H1 (cell line): ENCODE data around the gene ZNF440. TPM values are rescaled to one million over a fixed set of nuclear protein-coding genes. Genes with fewer than 3 reads are reported as not detected.

Experiments used
- CTCF ChIA-PET: fragments of 300-600 bp; sonication (Branson Sonifier 250); formaldehyde crosslinking; loops from one replicate; lab custom pipeline; 2021; ENCODE audit not compliant: partially characterized antibody; lab: Charles Lee
- POLR2A ChIA-PET: fragments of 300-600 bp; sonication (Branson Sonifier 250); formaldehyde crosslinking; loops from one replicate; lab custom pipeline; 2021; ENCODE audit warnings: inconsistent platforms; ENCODE audit not compliant: partially characterized antibody; lab: Charles Lee
- DNase-seq, 2 experiments: peaks; one replicate each; pipeline versions ENCODE4 v3.0.0 to v3.0.0-alpha.2; 2010 to 2022; ENCODE audit warnings: low spot score in 2 of 2, low read depth in 1 of 2, mixed read lengths in 1 of 2
- FAIRE-seq: peaks from 2 replicates; lab custom pipeline; 2011; peaks lifted over from hg19 to GRCh38; lab: Jason Lieb, UNC
- H2AFZ ChIP-seq: 2 replicates; pipeline ENCODE4 v1.8.1; 2012; ENCODE audit warnings: low read length, inconsistent platforms
- H2AK5ac ChIP-seq: 2 replicates; pipeline ENCODE4 v1.6.1; 2013; ENCODE audit warnings: low read depth, low read length
- H2BK120ac ChIP-seq: replicated peaks from 2 replicates; pipeline ENCODE3; 2013; ENCODE audit warnings: low read depth, low read length, inconsistent platforms
- H2BK12ac ChIP-seq: 2 replicates; pipeline ENCODE4 v1.6.1; 2013; ENCODE audit warnings: low read depth, low read length
- H2BK15ac ChIP-seq: 2 replicates; pipeline ENCODE4 v1.6.1; 2013; ENCODE audit warnings: low read length
- H2BK20ac ChIP-seq: 2 replicates; pipeline ENCODE4 v1.6.1; 2013; ENCODE audit warnings: low read length
- H2BK5ac ChIP-seq: 2 replicates; pipeline ENCODE4 v1.6.1; 2013; ENCODE audit warnings: low read depth, low read length
- H3K14ac ChIP-seq: 2 replicates; pipeline ENCODE4 v1.6.1; 2013; ENCODE audit warnings: inconsistent platforms; ENCODE audit not compliant: insufficient read length
- H3K18ac ChIP-seq: 2 replicates; pipeline ENCODE4 v1.6.1; 2013; ENCODE audit warnings: low read length; ENCODE audit errors: extremely low read depth
- H3K23ac ChIP-seq: 2 replicates; pipeline ENCODE4 v1.6.1; 2013; ENCODE audit warnings: inconsistent platforms; ENCODE audit not compliant: insufficient read length
- H3K23me2 ChIP-seq: 2 replicates; pipeline ENCODE4 v1.6.1; 2013; ENCODE audit warnings: low read depth, low read length
- H3K27ac ChIP-seq: 2 replicates; pipeline ENCODE4 v1.6.1; 2011; ENCODE audit warnings: low read depth, low read length, inconsistent platforms
- H3K27me3 ChIP-seq, 4 experiments: replicated peaks in 1 of 4; 1 replicate in 1 of 4; 2 replicates in 3 of 4; pipeline versions ENCODE4 v1.6.1 to v1.8.1; 2011 to 2013; ENCODE audit warnings: low read length in 3 of 4, mild to moderate bottlenecking in 3 of 4, inconsistent platforms in 2 of 4, mixed read lengths in 2 of 4, moderate library complexity in 1 of 4; ENCODE audit not compliant: control insufficient read depth in 3 of 4, insufficient read depth in 3 of 4; ENCODE audit errors: extremely low read depth in 1 of 4
- H3K36me3 ChIP-seq, 4 experiments: 2 replicates each; pipeline versions ENCODE4 v1.6.1 to v1.8.1; 2011 to 2013; ENCODE audit warnings: mild to moderate bottlenecking in 4 of 4, low read length in 3 of 4, moderate library complexity in 2 of 4, control low read depth in 1 of 4, inconsistent platforms in 1 of 4; ENCODE audit not compliant: insufficient read depth in 4 of 4, control insufficient read depth in 2 of 4
- H3K4ac ChIP-seq: replicated peaks from 2 replicates; pipeline ENCODE3; 2013; ENCODE audit warnings: low read length, low read depth, mixed read lengths, inconsistent platforms; ENCODE audit not compliant: insufficient read length
- H3K4me1 ChIP-seq, 4 experiments: replicated peaks in 1 of 4; 1 replicate in 1 of 4; 2 replicates in 3 of 4; pipeline versions ENCODE4 v1.6.1 to v1.8.1; 2011 to 2013; ENCODE audit warnings: low read length in 3 of 4, inconsistent platforms in 2 of 4, mixed read lengths in 1 of 4; ENCODE audit not compliant: insufficient read depth in 4 of 4, control insufficient read depth in 3 of 4
- H3K4me2 ChIP-seq, 2 experiments: 2 replicates each; pipeline versions ENCODE4 v1.6.1 to v1.8.1; 2011 to 2013; ENCODE audit warnings: low read depth in 2 of 2, low read length in 2 of 2, control low read depth in 1 of 2, inconsistent platforms in 1 of 2, mild to moderate bottlenecking in 1 of 2; ENCODE audit not compliant: insufficient read depth in 1 of 2
- H3K4me3 ChIP-seq, 4 experiments: fragments of 200-600, 300-600 bp in 1 of 4; sonication (generic), shearing (Covaris generic), sonication (Bioruptor Twin) in 1 of 4; 2 replicates each; pipeline versions ENCODE4 v1.5.1 to v1.8.1; 2011 to 2016; ENCODE audit warnings: low read length in 4 of 4, low read depth in 3 of 4, control low read depth in 2 of 4, inconsistent platforms in 2 of 4, mild to moderate bottlenecking in 2 of 4, mixed read lengths in 1 of 4, moderate library complexity in 1 of 4; ENCODE audit not compliant: insufficient read depth in 2 of 4; ENCODE audit errors: extremely low read depth in 1 of 4
- H3K56ac ChIP-seq: replicated peaks from 2 replicates; pipeline ENCODE3; 2013; ENCODE audit warnings: low read depth, mild to moderate bottlenecking, mixed read lengths, low read length, inconsistent platforms; ENCODE audit not compliant: insufficient read length
- H3K79me1 ChIP-seq: 2 replicates; pipeline ENCODE4 v1.6.1; 2013; ENCODE audit warnings: low read depth, low read length, control low read depth
- H3K79me2 ChIP-seq, 2 experiments: 2 replicates each; pipeline versions ENCODE4 v1.6.1 to v1.8.1; 2012 to 2013; ENCODE audit warnings: low read length in 2 of 2, mild to moderate bottlenecking in 2 of 2, inconsistent platforms in 1 of 2; ENCODE audit not compliant: insufficient read depth in 2 of 2, control insufficient read depth in 1 of 2
- H3K9ac ChIP-seq, 4 experiments: replicated peaks in 1 of 4; 1 replicate in 1 of 4; 2 replicates in 3 of 4; pipeline versions ENCODE4 v1.6.1 to v1.8.1; 2011 to 2013; ENCODE audit warnings: low read depth in 3 of 4, low read length in 3 of 4, control low read depth in 2 of 4, mild to moderate bottlenecking in 2 of 4, moderate library complexity in 2 of 4, inconsistent platforms in 1 of 4; ENCODE audit errors: extremely low read depth in 1 of 4
- H3K9me3 ChIP-seq, 2 experiments: 2 replicates each; pipeline versions ENCODE4 v1.6.1 to v1.8.1; 2012 to 2013; ENCODE audit warnings: mild to moderate bottlenecking in 2 of 2, moderate library complexity in 2 of 2, control low read depth in 1 of 2, inconsistent platforms in 1 of 2, low read depth in 1 of 2, low read length in 1 of 2, mixed read lengths in 1 of 2; ENCODE audit not compliant: insufficient read depth in 2 of 2
- H4K20me1 ChIP-seq, 2 experiments: replicated peaks in 1 of 2; 2 replicates each; pipeline versions ENCODE3 to v1.8.1; 2011 to 2013; ENCODE audit warnings: inconsistent platforms in 2 of 2, low read length in 2 of 2, mild to moderate bottlenecking in 1 of 2; ENCODE audit not compliant: insufficient read depth in 2 of 2, control insufficient read depth in 1 of 2
- H4K5ac ChIP-seq: 2 replicates; pipeline ENCODE4 v1.6.1; 2013; ENCODE audit warnings: low read length, low read depth, mixed read lengths, inconsistent platforms; ENCODE audit not compliant: insufficient read length
- H4K8ac ChIP-seq: 2 replicates; pipeline ENCODE4 v1.8.0; 2013; ENCODE audit warnings: mild to moderate bottlenecking, moderate library complexity, low read length, inconsistent platforms; ENCODE audit not compliant: insufficient read depth; ENCODE audit errors: extremely low read depth
- H4K91ac ChIP-seq: replicated peaks from 2 replicates; pipeline ENCODE3; 2013; ENCODE audit warnings: low read length, mixed read lengths, inconsistent platforms; ENCODE audit not compliant: insufficient read length
- EZH2 ChIP-seq: fragments of 200-600 bp; sonication (generic); IDR thresholded peaks from 2 replicates; pipeline ENCODE4 v1.7.1; 2012; ENCODE audit warnings: low read depth, mild to moderate bottlenecking, moderate library complexity, low read length, inconsistent platforms; ENCODE audit not compliant: severe bottlenecking
- HDAC2 ChIP-seq, 2 experiments: fragments of 300-600 bp in 1 of 2; sonication (generic) in 1 of 2; IDR thresholded peaks; 2 replicates each; pipeline ENCODE4 v1.6.1; 2011 to 2012; ENCODE audit warnings: low read depth in 2 of 2, low read length in 2 of 2, mild to moderate bottlenecking in 2 of 2, moderate library complexity in 2 of 2, borderline replicate concordance in 1 of 2, inconsistent platforms in 1 of 2
- RAD21 ChIP-seq, 2 experiments: IDR thresholded peaks in 1 of 2; conservative IDR thresholded peaks in 1 of 2; 2 replicates each; pipeline ENCODE4 v1.6.1; 2011; ENCODE audit warnings: low read depth in 2 of 2, low read length in 2 of 2, improper control_type of control experiment in 1 of 2, inconsistent platforms in 1 of 2, mild to moderate bottlenecking in 1 of 2, moderate library complexity in 1 of 2
- WGBS, 2 experiments: shearing (Covaris generic) in 1 of 2; methylation state at CpG; one replicate each; pipeline versions ENCODE4 v1.1.6 to v1.1.7; 2013 to 2015; ENCODE audit warnings: low lambda C conversion rate in 2 of 2, mixed read lengths in 2 of 2, inconsistent platforms in 1 of 2, low coverage in 1 of 2, missing lambda C conversion rate in 1 of 2; ENCODE audit not compliant: insufficient replicate concordance in 2 of 2, insufficient coverage in 1 of 2, insufficient read length in 1 of 2; ENCODE audit errors: extremely low coverage in 1 of 2, missing lambda C conversion rate in 1 of 2; 5-methylcytosine and 5-hydroxymethylcytosine counted together
- polyA plus RNA-seq, 7 experiments: library from polyadenylated mRNA; depleted of rRNA in 3 of 7; stranded (reverse) in 5 of 7; unstranded in 2 of 7; fragments of >200 nt in 5 of 7; fragments of 200-250 nt in 2 of 7; gene quantifications; 1 replicate in 5 of 7; 2 replicates in 1 of 7; 4 replicates in 1 of 7; pipeline versions ENCODE4 v1.2.1 to v1.2.3, GENCODE V29; 2011 to 2013; ENCODE audit warnings: missing spikeins in 2 of 7, mixed read lengths in 2 of 7
- total RNA-seq: library from RNA; stranded (reverse); fragmentation: NEBNext Ultra II Directional; extraction: Animal tissue kit (Norgen Biotek cat#: 25700); gene quantifications from 2 replicates; pipeline ENCODE4 v1.2.1, GENCODE V29; 2021
- TF ChIP-seq, protein P1 (sequence below): IDR thresholded peaks from 2 replicates; pipeline ENCODE4 v1.6.1; 2012; ENCODE audit warnings: inconsistent platforms

Gene ZNF440
- total and polyA plus RNA-seq, 2 of the 8 experiments (the other 6 are each of a cell fraction or from before 2014, with no cell fraction given), result 0.77 to 6.5 TPM

DNA sequence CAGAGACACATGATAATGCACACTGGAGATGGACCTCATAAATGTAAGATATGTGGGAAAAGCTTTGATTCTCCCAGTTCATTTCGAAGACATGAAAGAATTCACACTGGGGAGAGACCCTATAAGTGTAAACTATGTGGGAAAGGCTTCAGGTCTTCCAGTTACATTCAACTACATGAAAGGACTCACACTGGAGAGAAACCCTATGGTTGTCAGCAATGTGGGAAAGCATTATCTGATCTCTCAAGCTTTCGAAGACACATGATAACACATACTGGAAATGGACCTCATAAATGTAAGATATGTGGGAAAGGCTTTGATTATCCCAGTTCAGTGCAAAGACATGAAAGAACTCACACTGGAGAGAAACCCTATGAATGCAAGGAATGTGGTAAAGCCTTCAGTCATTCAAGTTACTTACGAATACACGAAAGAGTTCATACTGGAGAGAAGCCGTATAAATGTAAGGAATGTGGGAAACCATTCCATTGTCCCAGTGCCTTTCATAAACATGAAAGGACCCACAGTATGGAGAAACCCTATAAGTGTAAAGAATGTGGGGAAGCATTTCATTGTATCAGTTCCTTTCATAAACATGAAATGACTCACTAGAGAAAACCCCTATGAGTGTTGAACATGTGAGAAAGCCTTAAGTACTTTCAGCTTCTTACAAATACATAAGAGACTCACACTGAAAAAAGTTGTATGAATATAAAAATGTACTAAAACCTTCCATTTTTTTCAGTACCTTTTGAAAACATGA lies 32.6 kb upstream of the ZNF440 start:
- TF ChIP-seq RAD21 (IDR thresholded peaks at IDR 0.05 in 1 of 2, conservative IDR thresholded peaks at IDR 0.05 in 1 of 2; ENCODE audit: low read depth in 2 of 2, low read length in 2 of 2) (no peak), EZH2 (no peak), HDAC2 (IDR thresholded peaks at IDR 0.05; ENCODE audit: borderline replicate concordance in 1 of 2, low read depth in 2 of 2, low read length in 2 of 2) (no peak)
- TF ChIP-seq, protein P1, sequence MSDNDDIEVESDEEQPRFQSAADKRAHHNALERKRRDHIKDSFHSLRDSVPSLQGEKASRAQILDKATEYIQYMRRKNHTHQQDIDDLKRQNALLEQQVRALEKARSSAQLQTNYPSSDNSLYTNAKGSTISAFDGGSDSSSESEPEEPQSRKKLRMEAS, result no peak
- TF ChIP-seq, all 59 proteins: peak for 0
- FAIRE-seq (no peak), DNase-seq (no peak)
- ChIA-PET POLR2A (no interaction called here), CTCF (interaction anchor here (0.9 to 1.2 kb wide), 2 partner anchors 17 to 122 kb away, joined by 3 read pairs; partner anchors contain the start of gene ZNF491)
- Histone ChIP-seq H4K8ac (no peak overlapping the region), H3K27me3 (no peaks in the 10 kb centered on the region; a peak in 1 of 7 replicates), H2BK15ac (no peak overlapping the region), H3K9ac (no peak overlapping the region), H3K4ac (no peak overlapping the region), H3K18ac (no peak overlapping the region), H2AFZ (no peak overlapping the region), H3K79me1 (no peaks in the 10 kb centered on the region), H3K23me2 (no peaks in the 10 kb centered on the region), H2AK5ac (no peak overlapping the region), H2BK12ac (no peak overlapping the region), H4K5ac (no peak overlapping the region), H2BK20ac (no peak overlapping the region), H3K36me3 (peaks cover 0 to 5% (median 0%) of the 10 kb centered on the region in 4 experiments; a peak in 2 of 8 replicates), H3K27ac (no peak overlapping the region), H3K9me3 (peaks cover 50 to 58% of the 10 kb centered on the region in 2 experiments), H3K56ac (no peak overlapping the region), H4K20me1 (no peaks in the 10 kb centered on the region), H3K4me1 (no peaks in the 10 kb centered on the region), H3K4me2 (no peak overlapping the region), H3K79me2 (no peaks in the 10 kb centered on the region), H2BK5ac (no peak overlapping the region), H3K23ac (no peak overlapping the region), H4K91ac (no peak overlapping the region), H3K14ac (no peak overlapping the region), H3K4me3 (no peak overlapping the region), H2BK120ac (no peak overlapping the region)
- 87% methylated on average over 5 of the region's 5 CpGs; no CpG with 5 or more reads in 1 of the 2 experiments for WGBS, 2 experiments
